GM23338 (cell line): ENCODE data around the gene CBY1. TPM values are rescaled to one million over a fixed set of nuclear protein-coding genes. Genes with fewer than 3 reads are reported as not detected.

Experiments
- ATAC-seq: fragments of 200-7000 bp; cut with Tn5 transposase; 3 replicates; pipeline ENCODE4 v1.9.1; 2020
- DNase-seq: peaks from one replicate; pipeline ENCODE4 v3.0.0-alpha.2; 2015; ENCODE audit warnings: low spot score
- H2AFZ ChIP-seq: fragments of 200-600 bp; sonication (generic); 2 replicates; pipeline ENCODE4 v1.8.0; 2016; ENCODE audit warnings: antibody characterized with exemption, mild to moderate bottlenecking, moderate library complexity
- H3F3A ChIP-seq: fragments of 200-600 bp; sonication (generic); replicated peaks from 2 replicates; pipeline ENCODE4 v1.8.0; 2017; ENCODE audit warnings: antibody characterized with exemption, mixed run types, low read depth
- H3K27ac ChIP-seq: fragments of 200-600 bp; sonication (generic); 2 replicates; pipeline ENCODE4 v1.6.1; 2016; ENCODE audit warnings: low read depth
- H3K27me3 ChIP-seq: fragments of 200-600 bp; sonication (generic); 2 replicates; pipeline ENCODE4 v1.8.0; 2016; ENCODE audit warnings: mild to moderate bottlenecking, mixed run types, moderate library complexity; ENCODE audit not compliant: insufficient read depth
- H3K36me3 ChIP-seq: fragments of 200-600 bp; sonication (generic); 2 replicates; pipeline ENCODE4 v1.8.0; 2016; ENCODE audit warnings: mild to moderate bottlenecking; ENCODE audit not compliant: insufficient read depth
- H3K4me1 ChIP-seq: fragments of 200-600 bp; sonication (generic); 2 replicates; pipeline ENCODE4 v1.8.0; 2016; ENCODE audit warnings: mild to moderate bottlenecking, moderate library complexity; ENCODE audit not compliant: insufficient read depth
- H3K4me2 ChIP-seq: fragments of 200-600 bp; sonication (generic); 2 replicates; pipeline ENCODE4 v1.7.1; 2017; ENCODE audit warnings: mixed run types
- H3K4me3 ChIP-seq: fragments of 200-600 bp; sonication (generic); 2 replicates; pipeline ENCODE4 v1.6.1; 2016; ENCODE audit warnings: mixed run types
- H3K79me2 ChIP-seq: fragments of 200-600 bp; sonication (generic); replicated peaks from 2 replicates; pipeline ENCODE4 v1.8.0; 2017; ENCODE audit warnings: mild to moderate bottlenecking; ENCODE audit not compliant: insufficient read depth
- H3K9me2 ChIP-seq: fragments of 200-600 bp; sonication (generic); 2 replicates; pipeline ENCODE4 v1.8.0; 2017; ENCODE audit not compliant: insufficient read depth
- H4K20me1 ChIP-seq: fragments of 200-600 bp; sonication (generic); replicated peaks from 2 replicates; pipeline ENCODE4 v1.8.0; 2017; ENCODE audit warnings: mild to moderate bottlenecking; ENCODE audit not compliant: insufficient read depth
- H3K27ac Mint-ChIP-seq: 2 replicates; pipeline ENCODE4 v1.8.0; 2020; ENCODE audit warnings: inconsistent platforms, mild to moderate bottlenecking, moderate library complexity, mixed read lengths
- H3K27me3 Mint-ChIP-seq: 3 replicates; pipeline ENCODE4 v1.8.0; 2022; ENCODE audit warnings: low read depth, mild to moderate bottlenecking, moderate library complexity, mixed read lengths, inconsistent platforms; ENCODE audit not compliant: insufficient read depth, poor library complexity
- H3K36me3 Mint-ChIP-seq: 3 replicates; pipeline ENCODE4 v1.8.0; 2021; ENCODE audit warnings: low read depth, mild to moderate bottlenecking, inconsistent platforms, moderate library complexity, mixed read lengths
- H3K4me1 Mint-ChIP-seq: 3 replicates; pipeline ENCODE4 v1.8.0; 2020; ENCODE audit warnings: mild to moderate bottlenecking, inconsistent platforms, mixed read lengths
- H3K4me3 Mint-ChIP-seq: 3 replicates; pipeline ENCODE4 v1.8.0; 2021; ENCODE audit warnings: moderate library complexity, mild to moderate bottlenecking, inconsistent platforms, mixed read lengths
- H3K9me3 Mint-ChIP-seq: 3 replicates; pipeline ENCODE4 v1.8.0; 2020; ENCODE audit warnings: moderate library complexity, mild to moderate bottlenecking, inconsistent platforms, mixed read lengths
- CREB1 ChIP-seq: fragments of 250-450 bp; sonication (Bioruptor Pico); IDR thresholded peaks from 2 replicates; pipeline ENCODE4 v1.5.0; 2020; ENCODE audit warnings: low read depth, mild to moderate bottlenecking, moderate library complexity
- EZH2 ChIP-seq: fragments of 200-600 bp; sonication (generic); IDR thresholded peaks from one replicate; pipeline ENCODE4 v1.8.0; 2017; ENCODE audit warnings: antibody characterized with exemption, mild to moderate bottlenecking, low read depth; ENCODE audit not compliant: unreplicated experiment
- EZH2phosphoT487 ChIP-seq: fragments of 200-600 bp; sonication (generic); IDR thresholded peaks from one replicate; pipeline ENCODE4 v1.8.1; 2018; ENCODE audit warnings: antibody characterized with exemption; ENCODE audit not compliant: unreplicated experiment
- JUNB ChIP-seq: IDR thresholded peaks from one replicate; pipeline ENCODE4 v1.6.1; 2016; ENCODE audit warnings: antibody characterized with exemption; ENCODE audit not compliant: unreplicated experiment
- NANOG ChIP-seq: IDR thresholded peaks from 2 replicates; pipeline ENCODE4 v1.6.1; 2016; ENCODE audit warnings: antibody characterized with exemption, borderline replicate concordance
- POLR2AphosphoS5 ChIP-seq: IDR thresholded peaks from 2 replicates; pipeline ENCODE4 v1.6.1; 2016; ENCODE audit warnings: antibody characterized with exemption, low read depth
- STAT1 ChIP-seq: IDR thresholded peaks from one replicate; pipeline ENCODE4 v1.6.1; 2016; ENCODE audit warnings: antibody characterized with exemption; ENCODE audit not compliant: unreplicated experiment
- ZNF114 ChIP-seq: fragments of 250-450 bp; sonication (Bioruptor Pico); IDR thresholded peaks from 2 replicates; pipeline ENCODE4 v1.5.0; 2020; ENCODE audit warnings: mild to moderate bottlenecking, moderate library complexity
- ZNF331 ChIP-seq: fragments of 250-450 bp; sonication (Bioruptor Pico); IDR thresholded peaks from 2 replicates; pipeline ENCODE4 v1.5.0; 2020; ENCODE audit warnings: low read depth, mild to moderate bottlenecking, moderate library complexity
- polyA plus RNA-seq: library from polyadenylated mRNA; unstranded; fragments of >200 nt; fragmentation: Nextera tagmentation; extraction: Ambion mirVana; gene quantifications from 2 replicates; pipeline ENCODE4 v1.2.1, GENCODE V29; 2016
- total RNA-seq: library from RNA; depleted of rRNA; stranded (reverse); fragments of >200 nt; shearing (Covaris generic); gene quantifications from 2 replicates; pipeline ENCODE4 v1.2.3, GENCODE V29; 2014
- TF ChIP-seq, protein P1 (sequence below), 2 experiments: fragments of 200-600 bp in 1 of 2; sonication (generic) in 1 of 2; conservative IDR thresholded peaks; 2 replicates each; pipeline versions ENCODE4 v1.5.1 to v1.6.1; 2016 to 2017; ENCODE audit warnings: antibody characterized with exemption in 2 of 2, low read depth in 2 of 2, mild to moderate bottlenecking in 2 of 2, moderate library complexity in 1 of 2
- TF ChIP-seq, protein P2 (sequence below): IDR thresholded peaks from 2 replicates; pipeline ENCODE4 v1.6.1; 2016; ENCODE audit warnings: antibody characterized with exemption
- TF ChIP-seq, protein P3 (sequence below): IDR thresholded peaks from one replicate; pipeline ENCODE4 v1.6.1; 2018; ENCODE audit warnings: antibody characterized with exemption; ENCODE audit not compliant: unreplicated experiment
- TF ChIP-seq, protein P4 (sequence below): fragments of 250-450 bp; sonication (Bioruptor Pico); IDR thresholded peaks from 2 replicates; pipeline ENCODE4 v1.5.0; 2020; ENCODE audit warnings: mild to moderate bottlenecking, moderate library complexity

CBY1 gene
- total and polyA plus RNA-seq, 2 experiments from 2014 or later: 12.8 to 36.4 TPM

DNA sequence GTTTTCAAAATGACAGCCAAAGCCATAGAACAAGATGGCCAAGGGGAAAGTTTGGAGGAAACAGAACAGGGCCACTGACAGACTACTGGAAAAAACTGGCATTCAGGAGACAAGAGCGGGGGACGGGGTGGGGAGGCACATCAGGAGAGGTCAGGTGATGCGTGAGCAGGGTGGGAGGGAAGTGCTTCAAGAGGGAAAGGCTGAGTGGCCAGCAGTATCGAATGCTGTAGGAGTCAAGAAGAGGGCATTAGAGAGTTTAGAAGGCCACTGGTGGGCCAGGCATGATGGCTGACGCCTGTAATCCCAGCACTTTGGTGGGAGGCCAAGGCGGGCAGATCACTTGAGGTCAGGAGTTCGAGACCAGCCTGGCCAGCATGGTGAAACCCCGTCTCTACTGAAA, 57.5 kb downstream of the CBY1 start:
- peaks cover 69% of the 10 kb centered on the region for H3K79me2 ChIP-seq
- peak; percentile 29 for ATAC-seq
- DNase-seq: peak; percentile 24
- no peaks in the 10 kb centered on the region for H3K9me2 ChIP-seq
- no peak overlapping the region for H3K4me3 ChIP-seq
- peaks cover 22% of the 10 kb centered on the region; the same call in 1 of the 2 replicates for H3K36me3 ChIP-seq
- Mint-ChIP-seq H3K27ac (0 out of 2 replicates have a peak overlapping the region, but pooled peaks have one; percentile 83), H3K36me3 (peaks cover 38% of the 10 kb centered on the region), H3K4me1 (peaks cover 51% of the 10 kb centered on the region), H3K9me3 (no peaks in the 10 kb centered on the region), H3K27me3 (peaks cover 7% of the 10 kb centered on the region), H3K4me3 (no peak overlapping the region; the same call in 2 of the 3 replicates)
- no peak overlapping the region for H3K4me2 ChIP-seq
- TF ChIP-seq, protein P1, sequence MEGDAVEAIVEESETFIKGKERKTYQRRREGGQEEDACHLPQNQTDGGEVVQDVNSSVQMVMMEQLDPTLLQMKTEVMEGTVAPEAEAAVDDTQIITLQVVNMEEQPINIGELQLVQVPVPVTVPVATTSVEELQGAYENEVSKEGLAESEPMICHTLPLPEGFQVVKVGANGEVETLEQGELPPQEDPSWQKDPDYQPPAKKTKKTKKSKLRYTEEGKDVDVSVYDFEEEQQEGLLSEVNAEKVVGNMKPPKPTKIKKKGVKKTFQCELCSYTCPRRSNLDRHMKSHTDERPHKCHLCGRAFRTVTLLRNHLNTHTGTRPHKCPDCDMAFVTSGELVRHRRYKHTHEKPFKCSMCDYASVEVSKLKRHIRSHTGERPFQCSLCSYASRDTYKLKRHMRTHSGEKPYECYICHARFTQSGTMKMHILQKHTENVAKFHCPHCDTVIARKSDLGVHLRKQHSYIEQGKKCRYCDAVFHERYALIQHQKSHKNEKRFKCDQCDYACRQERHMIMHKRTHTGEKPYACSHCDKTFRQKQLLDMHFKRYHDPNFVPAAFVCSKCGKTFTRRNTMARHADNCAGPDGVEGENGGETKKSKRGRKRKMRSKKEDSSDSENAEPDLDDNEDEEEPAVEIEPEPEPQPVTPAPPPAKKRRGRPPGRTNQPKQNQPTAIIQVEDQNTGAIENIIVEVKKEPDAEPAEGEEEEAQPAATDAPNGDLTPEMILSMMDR (conservative IDR thresholded peaks at IDR 0.05; ENCODE audit: low read depth in 2 of 2): no peak
- TF ChIP-seq, protein P2, sequence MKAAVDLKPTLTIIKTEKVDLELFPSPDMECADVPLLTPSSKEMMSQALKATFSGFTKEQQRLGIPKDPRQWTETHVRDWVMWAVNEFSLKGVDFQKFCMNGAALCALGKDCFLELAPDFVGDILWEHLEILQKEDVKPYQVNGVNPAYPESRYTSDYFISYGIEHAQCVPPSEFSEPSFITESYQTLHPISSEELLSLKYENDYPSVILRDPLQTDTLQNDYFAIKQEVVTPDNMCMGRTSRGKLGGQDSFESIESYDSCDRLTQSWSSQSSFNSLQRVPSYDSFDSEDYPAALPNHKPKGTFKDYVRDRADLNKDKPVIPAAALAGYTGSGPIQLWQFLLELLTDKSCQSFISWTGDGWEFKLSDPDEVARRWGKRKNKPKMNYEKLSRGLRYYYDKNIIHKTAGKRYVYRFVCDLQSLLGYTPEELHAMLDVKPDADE: no peak
- TF ChIP-seq POLR2AphosphoS5: no peak
- no peak for TF ChIP-seq CREB1
- TF ChIP-seq ZNF114 (CRISPR knock-in tag): no peak
- no peak for TF ChIP-seq ZNF331 (CRISPR knock-in tag)
- TF ChIP-seq EZH2: no peak
- no peak for TF ChIP-seq NANOG
- TF ChIP-seq STAT1: no peak
- no peak for TF ChIP-seq EZH2phosphoT487
- TF ChIP-seq, protein P3, sequence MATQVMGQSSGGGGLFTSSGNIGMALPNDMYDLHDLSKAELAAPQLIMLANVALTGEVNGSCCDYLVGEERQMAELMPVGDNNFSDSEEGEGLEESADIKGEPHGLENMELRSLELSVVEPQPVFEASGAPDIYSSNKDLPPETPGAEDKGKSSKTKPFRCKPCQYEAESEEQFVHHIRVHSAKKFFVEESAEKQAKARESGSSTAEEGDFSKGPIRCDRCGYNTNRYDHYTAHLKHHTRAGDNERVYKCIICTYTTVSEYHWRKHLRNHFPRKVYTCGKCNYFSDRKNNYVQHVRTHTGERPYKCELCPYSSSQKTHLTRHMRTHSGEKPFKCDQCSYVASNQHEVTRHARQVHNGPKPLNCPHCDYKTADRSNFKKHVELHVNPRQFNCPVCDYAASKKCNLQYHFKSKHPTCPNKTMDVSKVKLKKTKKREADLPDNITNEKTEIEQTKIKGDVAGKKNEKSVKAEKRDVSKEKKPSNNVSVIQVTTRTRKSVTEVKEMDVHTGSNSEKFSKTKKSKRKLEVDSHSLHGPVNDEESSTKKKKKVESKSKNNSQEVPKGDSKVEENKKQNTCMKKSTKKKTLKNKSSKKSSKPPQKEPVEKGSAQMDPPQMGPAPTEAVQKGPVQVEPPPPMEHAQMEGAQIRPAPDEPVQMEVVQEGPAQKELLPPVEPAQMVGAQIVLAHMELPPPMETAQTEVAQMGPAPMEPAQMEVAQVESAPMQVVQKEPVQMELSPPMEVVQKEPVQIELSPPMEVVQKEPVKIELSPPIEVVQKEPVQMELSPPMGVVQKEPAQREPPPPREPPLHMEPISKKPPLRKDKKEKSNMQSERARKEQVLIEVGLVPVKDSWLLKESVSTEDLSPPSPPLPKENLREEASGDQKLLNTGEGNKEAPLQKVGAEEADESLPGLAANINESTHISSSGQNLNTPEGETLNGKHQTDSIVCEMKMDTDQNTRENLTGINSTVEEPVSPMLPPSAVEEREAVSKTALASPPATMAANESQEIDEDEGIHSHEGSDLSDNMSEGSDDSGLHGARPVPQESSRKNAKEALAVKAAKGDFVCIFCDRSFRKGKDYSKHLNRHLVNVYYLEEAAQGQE: no peak
- TF ChIP-seq, protein P4, sequence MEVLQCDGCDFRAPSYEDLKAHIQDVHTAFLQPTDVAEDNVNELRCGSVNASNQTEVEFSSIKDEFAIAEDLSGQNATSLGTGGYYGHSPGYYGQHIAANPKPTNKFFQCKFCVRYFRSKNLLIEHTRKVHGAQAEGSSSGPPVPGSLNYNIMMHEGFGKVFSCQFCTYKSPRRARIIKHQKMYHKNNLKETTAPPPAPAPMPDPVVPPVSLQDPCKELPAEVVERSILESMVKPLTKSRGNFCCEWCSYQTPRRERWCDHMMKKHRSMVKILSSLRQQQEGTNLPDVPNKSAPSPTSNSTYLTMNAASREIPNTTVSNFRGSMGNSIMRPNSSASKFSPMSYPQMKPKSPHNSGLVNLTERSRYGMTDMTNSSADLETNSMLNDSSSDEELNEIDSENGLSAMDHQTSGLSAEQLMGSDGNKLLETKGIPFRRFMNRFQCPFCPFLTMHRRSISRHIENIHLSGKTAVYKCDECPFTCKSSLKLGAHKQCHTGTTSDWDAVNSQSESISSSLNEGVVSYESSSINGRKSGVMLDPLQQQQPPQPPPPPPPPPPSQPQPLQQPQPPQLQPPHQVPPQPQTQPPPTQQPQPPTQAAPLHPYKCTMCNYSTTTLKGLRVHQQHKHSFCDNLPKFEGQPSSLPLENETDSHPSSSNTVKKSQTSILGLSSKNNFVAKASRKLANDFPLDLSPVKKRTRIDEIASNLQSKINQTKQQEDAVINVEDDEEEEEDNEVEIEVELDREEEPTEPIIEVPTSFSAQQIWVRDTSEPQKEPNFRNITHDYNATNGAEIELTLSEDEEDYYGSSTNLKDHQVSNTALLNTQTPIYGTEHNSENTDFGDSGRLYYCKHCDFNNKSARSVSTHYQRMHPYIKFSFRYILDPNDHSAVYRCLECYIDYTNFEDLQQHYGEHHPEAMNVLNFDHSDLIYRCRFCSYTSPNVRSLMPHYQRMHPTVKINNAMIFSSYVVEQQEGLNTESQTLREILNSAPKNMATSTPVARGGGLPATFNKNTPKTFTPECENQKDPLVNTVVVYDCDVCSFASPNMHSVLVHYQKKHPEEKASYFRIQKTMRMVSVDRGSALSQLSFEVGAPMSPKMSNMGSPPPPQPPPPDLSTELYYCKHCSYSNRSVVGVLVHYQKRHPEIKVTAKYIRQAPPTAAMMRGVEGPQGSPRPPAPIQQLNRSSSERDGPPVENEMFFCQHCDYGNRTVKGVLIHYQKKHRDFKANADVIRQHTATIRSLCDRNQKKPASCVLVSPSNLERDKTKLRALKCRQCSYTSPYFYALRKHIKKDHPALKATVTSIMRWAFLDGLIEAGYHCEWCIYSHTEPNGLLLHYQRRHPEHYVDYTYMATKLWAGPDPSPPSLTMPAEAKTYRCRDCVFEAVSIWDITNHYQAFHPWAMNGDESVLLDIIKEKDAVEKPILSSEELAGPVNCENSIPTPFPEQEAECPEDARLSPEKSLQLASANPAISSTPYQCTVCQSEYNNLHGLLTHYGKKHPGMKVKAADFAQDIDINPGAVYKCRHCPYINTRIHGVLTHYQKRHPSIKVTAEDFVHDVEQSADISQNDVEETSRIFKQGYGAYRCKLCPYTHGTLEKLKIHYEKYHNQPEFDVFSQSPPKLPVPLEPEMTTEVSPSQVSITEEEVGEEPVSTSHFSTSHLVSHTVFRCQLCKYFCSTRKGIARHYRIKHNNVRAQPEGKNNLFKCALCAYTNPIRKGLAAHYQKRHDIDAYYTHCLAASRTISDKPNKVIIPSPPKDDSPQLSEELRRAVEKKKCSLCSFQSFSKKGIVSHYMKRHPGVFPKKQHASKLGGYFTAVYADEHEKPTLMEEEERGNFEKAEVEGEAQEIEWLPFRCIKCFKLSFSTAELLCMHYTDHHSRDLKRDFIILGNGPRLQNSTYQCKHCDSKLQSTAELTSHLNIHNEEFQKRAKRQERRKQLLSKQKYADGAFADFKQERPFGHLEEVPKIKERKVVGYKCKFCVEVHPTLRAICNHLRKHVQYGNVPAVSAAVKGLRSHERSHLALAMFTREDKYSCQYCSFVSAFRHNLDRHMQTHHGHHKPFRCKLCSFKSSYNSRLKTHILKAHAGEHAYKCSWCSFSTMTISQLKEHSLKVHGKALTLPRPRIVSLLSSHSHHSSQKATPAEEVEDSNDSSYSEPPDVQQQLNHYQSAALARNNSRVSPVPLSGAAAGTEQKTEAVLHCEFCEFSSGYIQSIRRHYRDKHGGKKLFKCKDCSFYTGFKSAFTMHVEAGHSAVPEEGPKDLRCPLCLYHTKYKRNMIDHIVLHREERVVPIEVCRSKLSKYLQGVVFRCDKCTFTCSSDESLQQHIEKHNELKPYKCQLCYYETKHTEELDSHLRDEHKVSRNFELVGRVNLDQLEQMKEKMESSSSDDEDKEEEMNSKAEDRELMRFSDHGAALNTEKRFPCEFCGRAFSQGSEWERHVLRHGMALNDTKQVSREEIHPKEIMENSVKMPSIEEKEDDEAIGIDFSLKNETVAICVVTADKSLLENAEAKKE (CRISPR knock-in tag): no peak
- TF ChIP-seq JUNB: no peak
- H2AFZ ChIP-seq: no peak overlapping the region
- peaks cover 36% of the 10 kb centered on the region for H3K4me1 ChIP-seq
- peaks cover 60% of the 10 kb centered on the region for H4K20me1 ChIP-seq
- H3K27ac ChIP-seq: peak overlapping the region; percentile 79; the same call in 1 of the 2 replicates
- 0 out of 2 replicates have a peak, but pooled peaks cover 4% of the 10 kb centered on the region for H3F3A ChIP-seq
- no peaks in the 10 kb centered on the region for H3K27me3 ChIP-seq
